ENCODE results near the gene TUBB6.

The TUBB6 gene

DNA sequence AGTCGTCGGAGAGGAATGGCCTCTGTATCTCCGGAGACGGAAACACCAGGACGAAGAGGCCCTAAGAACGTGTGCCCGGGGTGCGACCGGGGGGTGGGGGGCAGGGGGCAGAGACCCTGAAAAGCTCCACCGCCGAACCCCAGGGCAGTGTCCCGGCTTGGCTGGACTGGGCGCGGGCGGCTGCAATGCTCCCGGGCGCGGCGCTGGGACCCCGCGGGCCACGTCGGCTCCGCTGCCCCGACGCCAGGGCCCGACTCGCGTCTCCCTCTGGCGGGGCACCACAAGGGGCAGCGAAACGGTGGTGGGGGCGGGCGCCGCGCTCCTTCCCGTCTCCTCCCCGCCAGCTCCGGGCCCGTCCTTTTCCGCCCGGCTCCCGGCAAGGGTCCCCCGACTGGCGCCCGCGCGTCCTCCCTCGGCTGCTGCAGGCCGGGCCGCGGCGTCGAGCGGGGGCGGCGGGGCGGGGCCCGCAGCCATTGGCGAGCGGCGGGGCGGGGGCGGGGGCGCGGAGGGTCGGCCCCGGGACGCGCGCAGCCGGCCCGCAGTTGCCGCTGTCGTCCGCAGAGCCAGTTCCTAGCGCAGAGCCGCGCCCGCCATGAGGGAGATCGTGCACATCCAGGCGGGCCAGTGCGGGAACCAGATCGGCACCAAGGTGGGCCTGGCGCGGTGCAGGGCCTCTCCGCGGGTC lies at the start of gene TUBB6:
Gene TUBB6 (plus strand): TSS at position 541 of the 685 bp plus-strand sequence. CDS start 52 bp downstream, at position 593.
- peak; percentile 46 for DNase-seq

DNA sequence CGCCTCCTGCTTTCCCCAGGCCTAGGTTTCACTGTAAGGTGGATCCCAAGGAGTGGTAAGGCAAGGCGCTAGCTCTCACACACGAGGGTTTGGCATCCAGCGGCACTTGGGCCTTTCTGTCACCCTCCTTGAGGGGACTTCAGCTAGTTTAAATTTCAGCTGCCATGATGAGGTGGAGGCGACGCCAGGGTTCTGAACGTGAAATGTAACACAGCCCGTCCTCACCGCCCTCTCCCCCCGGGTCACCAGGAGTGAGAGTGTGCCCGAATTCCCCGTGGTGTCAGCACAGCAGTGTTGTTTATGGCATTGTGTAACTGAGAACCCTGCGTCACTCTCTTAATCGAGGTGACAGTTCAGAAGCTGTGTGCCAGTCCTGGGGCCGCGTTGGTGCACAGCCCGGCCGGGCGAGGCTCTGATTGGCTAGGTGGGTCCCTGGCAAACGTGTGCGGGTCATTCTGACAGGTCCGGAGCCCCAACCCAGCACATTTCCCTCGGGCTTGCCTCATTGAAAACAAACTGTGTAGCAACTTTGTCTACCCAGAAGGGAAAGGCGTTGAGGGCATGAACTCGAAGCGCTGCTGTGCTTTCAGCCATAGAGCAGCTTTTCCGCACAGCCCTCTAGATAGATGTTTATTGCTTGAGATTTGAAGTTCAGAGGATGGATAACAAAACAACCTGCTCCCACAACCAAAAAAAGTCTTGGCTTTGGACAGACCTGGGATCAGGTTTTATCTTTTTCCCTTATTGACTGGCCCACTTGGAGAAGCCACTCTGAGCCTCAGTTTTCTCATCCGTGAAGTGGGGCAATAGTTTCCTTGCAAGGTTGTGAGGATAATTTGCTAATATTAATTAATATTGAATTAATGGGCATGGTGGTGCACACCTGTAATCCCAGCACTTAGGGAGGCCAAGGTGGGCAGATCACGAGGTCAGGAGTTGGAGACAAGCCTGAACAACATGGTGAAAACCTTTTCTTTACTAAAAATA lies 49.0 kb upstream of the TUBB6 start:
- no peak for DNase-seq

DNA sequence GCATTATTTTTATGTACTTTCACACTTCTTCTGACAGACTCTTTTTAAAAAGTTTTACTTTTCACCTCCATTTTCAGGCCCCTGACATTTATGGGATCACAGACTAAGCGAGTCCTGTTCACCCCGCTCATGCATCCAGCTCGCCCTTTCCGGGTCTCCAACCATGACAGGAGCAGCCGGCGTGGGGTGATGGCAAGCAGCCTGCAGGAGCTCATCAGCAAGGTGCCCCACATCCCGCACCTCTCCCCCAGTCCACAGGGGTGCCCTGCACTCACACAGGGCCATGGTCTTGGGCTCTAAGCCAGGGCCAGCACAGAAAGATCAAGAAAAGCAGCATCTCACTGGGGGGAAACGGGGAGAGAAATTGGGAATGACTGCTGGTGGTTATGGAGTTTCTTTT lies 45.3 kb upstream of the TUBB6 start:
- DNase-seq: no peak

DNA sequence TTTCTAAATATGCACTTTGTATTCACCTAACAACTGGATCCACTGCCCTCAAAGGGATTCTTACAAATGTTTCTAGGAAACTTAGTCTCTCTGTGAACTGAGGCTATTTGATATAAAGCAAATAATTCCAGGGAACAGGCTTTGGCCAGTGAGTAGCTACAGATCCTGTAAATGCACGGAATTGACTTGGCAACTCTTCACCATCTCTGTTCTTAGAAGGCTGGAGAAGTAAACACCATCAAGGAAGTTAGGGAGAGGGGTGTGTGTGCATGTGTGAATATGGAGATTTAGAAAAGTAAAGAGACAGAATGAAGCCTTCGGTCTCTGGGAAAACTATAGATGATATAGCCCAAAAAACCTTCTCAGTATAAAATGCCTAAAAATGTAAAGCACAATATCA lies 43.2 kb upstream of the TUBB6 start:
- DNase-seq: no peak

DNA sequence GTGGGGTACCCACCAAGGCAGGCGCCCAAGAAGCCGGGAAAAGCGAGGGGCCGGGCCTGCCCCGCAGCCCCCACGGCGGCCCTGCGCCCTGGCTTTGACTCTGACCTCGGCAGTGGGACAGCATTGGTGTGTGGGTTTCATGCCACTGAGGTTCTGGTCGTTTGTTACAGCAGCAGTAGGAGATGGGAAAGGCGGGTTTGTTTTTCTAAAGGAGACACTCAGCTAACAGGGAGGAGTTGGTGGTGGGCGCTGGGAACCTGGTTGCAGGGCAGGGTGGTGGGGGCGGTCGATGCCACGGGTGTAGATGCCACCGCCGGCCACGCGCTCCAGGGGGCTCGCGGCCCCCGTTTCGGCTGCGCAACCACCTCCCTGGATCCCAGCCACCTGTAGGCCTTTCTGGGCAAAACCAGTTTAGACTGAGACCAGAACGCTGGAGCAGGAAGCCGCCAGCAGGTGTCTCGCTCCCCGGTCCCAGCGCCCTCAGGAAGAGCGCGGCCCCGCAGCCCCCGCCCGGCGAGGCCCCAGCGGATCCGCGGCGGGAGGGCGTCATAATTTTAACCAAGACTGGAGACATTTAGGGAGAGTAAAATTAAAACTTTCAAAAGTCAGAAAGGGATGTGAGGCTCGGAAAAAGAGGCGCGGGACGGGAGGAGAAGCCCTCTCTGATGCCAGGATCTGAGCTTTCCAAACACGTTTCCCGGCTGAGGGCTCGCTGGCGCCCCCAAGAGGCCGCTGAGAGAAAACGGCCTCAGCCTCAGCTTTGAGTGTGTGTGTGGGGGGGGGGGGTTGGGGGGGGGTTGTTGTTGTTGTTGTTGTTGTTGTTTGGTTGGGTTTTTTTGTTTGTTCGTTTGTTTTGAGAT lies 36.4 kb upstream of the TUBB6 start:
- peak; percentile 63 for DNase-seq

DNA sequence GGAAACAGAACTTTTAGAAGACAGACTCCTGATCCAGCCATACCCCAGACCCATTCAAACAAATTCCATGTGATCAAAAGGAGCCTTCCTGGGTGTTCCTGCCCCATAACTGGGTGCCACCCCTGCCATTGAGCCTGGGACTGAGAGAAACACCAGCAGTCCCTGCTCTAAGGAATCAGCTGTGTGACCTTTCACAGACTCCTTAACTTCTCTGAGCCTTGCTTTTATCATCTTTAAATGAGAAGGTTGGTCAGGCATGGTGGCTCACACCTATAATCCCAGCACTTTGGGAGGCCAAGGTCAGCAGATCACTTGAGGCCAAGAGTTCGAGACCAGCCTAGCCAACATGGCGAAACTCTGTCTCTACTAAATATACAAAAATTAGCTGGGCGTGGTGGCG lies 33.2 kb upstream of the TUBB6 start:
- no peak for DNase-seq

DNA sequence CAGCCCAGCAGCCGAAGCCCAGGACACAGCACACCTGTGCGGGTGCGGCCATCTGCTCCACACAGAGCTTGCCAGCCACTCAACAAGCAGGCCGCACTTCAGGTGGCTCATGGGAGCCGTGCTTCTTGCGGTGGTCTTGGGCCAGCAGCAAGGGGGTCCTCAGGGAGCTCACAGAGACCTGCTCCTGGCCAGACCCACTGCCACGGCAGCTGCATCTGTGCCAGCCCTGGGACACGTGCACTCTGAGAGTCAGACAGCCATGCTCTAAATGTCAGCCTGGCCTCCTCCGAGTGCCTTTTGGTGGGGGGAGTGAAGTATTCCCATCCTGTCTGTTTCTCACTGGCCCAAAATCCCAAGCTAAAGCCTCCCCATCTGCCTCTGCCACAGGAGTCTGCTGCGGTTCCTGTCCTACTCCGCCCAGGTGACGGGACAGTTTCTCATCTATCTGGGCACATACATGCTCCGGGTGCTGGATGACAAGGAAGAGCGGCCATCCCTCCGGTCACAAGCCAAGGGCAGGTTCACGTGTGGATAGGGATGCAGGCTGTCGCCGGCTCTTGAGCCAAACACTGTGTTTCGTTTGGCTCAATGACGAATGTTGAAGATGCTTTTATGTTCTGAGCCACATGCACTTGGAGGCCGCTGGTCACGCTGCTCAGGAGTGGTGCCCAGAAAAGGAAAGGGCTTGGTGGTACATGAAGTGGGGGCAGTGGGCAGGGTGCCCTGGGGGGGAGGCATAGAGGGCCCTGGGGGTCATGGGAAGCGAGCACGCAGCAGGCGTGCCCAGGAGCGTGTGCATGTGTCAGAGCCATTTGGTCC lies 31.1 kb upstream of the TUBB6 start:
- no peak for DNase-seq

DNA sequence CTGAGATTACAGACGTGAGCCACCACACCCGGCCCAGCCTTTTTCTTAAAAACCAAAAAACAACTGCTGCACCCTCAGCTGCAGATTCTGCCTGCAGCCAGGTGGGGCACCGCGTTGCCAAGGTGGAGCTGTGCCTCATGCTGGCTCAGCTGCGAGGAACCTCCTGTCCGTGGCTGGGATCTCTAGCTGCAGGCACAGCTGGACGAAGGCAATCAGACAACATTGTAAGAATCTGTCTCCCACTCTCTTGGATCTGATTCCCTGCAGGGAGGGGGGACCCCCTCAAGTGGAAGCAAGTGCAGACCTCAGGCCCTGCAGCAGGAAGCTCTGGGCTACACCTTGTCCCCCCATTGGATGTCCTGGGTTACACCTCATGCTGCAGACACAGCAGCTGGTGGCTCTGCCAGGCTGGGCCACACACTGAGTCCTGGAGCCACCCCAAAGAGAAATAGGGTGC lies 29.8 kb upstream of the TUBB6 start:
- no peak for DNase-seq

DNA sequence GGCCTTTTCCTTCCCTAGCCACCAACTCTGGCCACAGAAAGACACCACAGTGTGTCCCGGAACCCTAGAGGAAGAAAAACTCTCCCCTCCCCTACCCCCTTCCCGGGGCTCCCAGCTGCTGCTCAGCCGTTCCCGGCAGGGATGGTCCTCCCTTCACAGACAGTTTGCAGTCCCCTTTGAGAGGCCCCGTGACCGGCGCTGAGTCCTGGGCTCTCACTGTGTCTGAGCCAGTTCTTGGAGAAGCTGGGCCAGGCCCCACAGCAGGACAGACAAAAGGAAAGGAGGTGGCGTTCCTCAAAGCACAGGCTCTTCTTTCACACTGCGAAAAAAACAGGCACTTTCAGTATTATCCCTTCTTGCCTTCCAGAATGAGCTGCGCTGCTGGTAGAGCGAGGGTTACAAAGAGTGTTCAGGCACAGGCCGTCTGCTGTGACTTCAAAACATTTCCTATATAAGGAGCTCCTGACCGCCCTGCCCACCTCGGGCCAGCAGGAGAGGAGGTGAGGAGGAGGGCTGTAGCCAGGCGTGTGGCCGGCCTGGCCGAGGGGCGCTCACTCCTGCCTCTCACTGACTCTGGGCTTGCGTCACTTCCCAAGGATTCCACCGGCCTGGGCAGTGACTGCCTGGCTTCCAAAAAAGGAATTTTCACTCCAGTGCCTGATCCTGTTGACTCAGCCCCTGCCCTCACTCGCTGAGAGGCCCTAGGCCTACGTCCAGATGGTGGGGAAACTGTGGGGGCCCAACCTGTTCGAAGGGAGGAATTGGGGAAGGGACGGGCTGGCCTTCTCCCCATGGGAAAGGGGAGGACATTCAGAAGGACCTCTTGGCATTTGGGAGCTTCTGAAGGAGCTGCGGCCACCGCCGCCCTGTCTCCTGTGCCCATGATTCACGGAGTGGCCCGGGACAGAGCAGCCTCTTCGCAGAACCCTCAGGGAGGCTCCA lies 29.0 kb upstream of the TUBB6 start:
- no peak for DNase-seq

DNA sequence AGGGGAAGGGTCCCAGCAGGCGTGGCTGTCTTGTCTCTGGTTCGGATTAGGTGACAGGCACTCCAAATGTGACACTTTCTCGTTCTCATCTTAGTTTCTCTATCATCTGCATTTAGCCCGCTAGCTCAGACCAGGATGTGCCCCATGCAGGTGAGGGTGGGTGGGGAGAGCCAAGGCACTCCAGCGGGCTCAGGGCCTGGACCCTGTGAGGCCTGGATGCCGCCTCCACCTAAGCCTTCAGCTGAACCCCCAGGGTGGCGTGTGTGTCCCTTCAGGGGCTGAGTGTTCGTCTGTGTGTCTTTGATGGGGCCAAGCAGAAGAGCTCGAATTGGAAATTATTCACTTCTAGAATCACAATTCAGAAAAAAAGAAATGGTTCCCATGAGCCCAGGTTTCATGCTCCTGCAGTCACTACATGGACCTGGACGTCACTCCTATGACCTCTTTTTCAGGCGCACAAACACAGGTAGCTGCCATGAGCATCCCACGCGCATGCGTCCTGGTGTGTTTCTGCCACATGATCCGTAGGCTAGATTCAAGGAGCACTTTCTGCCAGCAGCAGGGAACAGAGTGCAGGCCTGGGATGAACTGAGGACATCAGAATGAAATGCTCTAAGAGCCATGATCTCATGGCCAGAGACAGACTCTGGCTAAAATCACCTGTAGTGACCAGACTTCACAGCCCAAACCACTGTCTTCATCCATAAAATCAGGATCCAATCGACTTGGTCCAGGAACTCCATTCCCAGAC lies 28.1 kb upstream of the TUBB6 start:
- no peak for DNase-seq

DNA sequence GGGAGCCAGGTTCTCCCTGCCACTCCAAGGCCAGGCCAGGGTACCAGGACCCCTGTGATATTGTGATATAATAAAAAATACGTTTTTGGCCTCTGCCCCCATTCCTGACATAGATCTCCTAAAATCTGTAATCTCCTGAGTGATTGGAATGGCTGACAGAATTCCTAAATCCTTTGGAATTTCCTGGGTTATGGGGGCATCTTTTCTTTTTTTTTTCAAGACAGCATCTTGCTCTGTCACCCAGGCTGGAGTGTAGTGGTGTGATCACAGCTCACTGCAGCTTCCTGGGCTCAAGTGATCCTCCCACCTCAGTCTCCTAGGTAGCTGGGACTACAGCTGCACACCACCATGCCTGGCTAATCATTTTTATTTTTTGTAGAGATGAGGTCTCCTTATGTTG lies 26.2 kb upstream of the TUBB6 start:
- no peak for DNase-seq

DNA sequence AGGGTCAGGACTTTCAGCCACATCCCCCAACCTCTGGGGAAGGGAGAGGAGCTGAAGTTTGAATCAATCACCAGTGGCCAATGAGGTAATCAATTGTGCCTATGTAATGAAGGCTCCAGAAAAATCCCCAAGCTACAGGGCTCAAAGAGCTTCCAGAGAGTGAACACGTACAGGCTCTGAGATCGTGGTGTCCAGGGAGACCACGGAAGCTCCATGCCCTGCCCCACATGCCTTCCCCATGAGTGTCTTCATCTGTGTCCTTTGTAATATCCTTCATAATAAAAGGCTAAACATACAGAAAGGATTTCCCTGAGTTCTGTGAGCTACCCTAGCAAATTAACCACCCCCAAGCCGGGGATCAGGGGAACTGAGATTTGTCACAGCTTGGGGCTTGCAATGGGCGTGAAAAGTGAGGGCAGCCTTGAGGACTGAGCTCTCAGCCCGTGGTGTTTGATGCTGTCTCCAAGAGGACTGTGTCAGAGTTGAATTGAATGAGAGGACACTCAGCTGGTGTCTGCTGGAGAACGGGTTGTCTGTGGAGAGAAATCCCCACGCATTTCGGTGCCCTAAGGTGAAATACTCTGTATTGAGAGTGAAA lies 25.5 kb upstream of the TUBB6 start:
- no peak for DNase-seq

DNA sequence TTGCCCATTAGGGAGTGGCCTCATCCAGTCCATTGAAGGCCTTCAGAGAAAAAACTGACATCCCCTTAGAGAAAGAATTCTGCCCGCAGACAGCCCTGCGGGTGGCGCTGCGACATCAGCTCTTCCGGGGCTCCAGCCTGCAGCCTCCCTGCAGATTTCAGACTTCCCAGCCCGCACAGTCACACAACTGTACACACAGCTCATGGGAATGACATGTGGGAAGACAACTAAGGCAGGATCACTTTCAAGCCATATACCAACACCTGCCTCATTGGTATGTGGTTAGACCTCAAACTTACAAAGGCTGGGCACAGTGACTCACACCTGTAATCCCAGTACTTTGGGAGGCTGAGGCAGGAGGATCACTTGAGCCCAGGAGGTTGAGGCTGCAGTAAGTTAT lies 24.8 kb upstream of the TUBB6 start:
- no peak for DNase-seq

DNA sequence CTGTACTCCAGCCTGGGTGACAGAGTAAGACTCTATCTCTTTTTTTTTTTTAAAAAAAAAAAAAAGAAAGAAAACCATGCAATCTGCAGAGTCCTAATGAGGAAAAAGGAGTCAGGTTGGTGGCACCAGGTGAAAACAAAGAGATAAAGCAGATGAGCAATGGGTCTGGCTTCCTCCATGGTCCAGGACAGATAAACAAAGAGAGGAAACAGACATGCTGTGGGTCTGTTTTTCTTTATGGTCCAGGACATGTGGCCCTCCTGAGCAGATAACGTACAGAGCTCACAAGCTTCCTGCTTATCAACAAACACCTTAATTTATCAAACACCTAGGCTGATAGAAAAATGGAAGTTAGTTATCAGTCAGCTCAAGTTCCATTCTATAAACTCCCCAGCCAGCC lies 24.4 kb upstream of the TUBB6 start:
- no peak for DNase-seq

DNA sequence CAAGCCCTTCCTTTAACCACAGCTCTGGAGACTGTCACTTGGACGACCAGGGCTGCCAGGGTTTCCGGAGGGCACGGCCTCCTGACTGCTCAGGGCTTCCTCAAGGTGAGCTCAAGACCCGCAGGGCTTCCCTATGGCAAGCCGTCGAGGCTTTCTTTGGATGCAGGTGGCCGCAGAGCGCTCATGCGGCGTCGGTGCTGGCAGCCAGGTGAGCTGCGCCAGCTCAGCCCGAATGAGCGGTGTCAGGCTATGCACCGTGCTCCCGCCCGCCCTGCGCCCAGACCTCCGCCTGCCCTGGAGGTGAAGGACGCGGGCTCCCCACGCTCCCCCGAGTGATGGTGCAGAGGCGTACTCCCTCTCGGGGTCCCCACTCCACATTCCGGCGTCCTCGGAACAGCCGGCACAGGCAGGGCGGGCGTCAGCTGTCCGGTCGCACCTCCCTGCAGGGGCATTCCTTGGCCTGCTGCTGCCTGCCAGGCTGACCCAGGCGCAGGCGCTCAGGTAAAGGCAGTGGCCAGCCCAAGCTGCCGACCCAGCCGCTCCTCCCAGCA lies 20.8 kb upstream of the TUBB6 start:
- DNase-seq: no peak

DNA sequence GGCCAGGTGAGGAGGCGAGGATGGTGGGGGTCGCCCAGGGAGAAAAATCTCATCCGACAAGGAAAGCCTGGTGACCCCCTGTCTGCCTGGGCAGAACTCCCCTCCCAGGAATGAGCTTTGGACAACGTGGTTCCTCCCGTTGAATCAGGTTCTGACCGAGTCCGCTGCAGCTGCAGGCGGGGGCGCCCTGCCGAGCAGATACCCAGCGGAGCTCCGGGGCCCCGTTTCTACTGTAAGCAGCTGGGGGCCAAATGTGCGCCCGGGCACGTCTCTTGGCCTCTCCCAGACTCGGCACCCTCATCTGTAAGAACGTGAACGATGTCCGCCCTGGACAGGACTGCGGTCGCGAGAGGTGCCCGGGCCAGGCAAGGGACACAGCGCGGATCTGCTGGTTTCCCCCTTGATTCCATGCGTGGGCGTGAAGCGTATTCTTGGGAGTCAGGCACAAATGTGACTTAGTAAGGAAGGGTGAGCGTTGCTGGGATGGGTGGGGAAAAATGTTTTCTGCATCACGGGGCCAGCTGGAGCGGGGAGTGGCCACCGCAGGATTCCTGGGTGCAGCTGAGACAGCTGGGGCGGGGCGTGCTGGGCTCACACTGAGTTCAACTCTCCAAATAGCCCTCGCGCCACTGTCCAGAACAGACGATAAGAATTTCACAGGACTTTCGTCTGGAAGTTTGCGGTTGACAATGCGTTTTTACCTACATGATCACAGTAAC lies 20.2 kb upstream of the TUBB6 start:
- no peak for DNase-seq

DNA sequence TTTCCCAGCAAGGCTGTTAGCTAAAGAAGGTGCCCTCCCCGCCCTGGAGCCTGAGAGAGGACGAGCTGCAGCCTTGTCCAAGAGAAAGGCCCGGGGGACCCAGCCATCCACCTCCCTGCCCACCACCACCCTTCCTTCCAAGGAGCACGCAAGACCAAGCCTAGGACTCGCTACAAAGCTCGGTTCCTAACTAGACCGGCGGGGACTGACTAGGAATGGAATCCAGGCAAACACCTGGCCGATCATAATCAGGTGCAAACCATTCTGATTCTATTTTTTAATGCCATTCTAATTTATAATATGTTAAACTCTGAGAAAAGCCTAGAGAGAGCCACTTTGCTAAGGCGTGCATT lies 19.7 kb upstream of the TUBB6 start:
- no peak for DNase-seq

DNA sequence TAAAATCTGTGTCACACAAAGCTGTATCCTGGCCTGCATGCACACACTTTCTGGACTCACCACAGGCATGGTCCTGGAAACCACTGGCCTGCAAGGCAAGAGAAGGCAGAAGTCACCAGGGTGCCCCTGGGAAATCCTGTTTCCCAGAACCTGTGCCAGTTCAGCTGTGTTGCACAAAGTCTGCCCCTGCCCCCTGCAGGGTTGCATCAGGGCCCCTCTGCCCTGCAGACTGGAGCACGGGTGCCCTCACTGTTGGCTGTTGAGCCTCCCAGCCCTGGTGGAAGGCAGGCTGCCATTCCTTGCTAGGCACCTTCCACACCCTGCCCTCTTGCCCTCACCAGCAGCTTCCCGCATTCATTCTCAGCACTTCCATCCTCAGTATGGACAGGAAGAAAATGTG lies 18.0 kb upstream of the TUBB6 start:
- DNase-seq: no peak

DNA sequence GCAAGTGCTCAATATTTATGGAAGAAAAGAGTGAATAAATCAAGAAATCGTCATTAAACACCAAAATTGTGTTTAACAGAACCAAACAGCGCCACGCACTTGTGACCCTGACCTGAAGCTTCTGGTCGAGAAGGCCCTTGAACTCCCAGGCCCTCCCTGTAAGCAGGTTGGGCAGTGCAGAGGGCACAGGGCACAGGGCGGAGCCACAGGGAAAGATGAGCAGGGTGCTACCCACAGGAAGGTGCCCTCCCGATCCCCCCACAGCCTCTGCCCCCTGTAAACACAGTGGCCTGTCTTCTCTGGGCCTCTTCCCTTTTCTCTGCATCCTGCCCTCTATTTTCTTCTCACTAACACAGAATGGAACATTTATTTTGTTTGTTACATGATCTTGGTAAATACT lies 16.9 kb upstream of the TUBB6 start:
- DNase-seq: no peak

Data from GDM1 (cell line).